ENCODE results near the gene TMEM62.

GRCh38 chr15:43107751-43108150 is 25.6 kb upstream of the TMEM62 start:
- TF ChIP-seq CTCF (IDR thresholded peaks at IDR 0.05) (no peak), POLR2A (IDR thresholded peaks at IDR 0.05) (no peak)

Data from right lobe of liver (tissue), 4 donors.